Measurements from ENCODE around the gene DIO1. TPM values are rescaled to one million over a fixed set of nuclear protein-coding genes. Genes with fewer than 3 reads are reported as not detected.

DIO1 gene
- total and polyA plus RNA-seq, 2 of the 8 experiments (the other 6 are each of a cell fraction or from before 2014, with no cell fraction given): 0.14 TPM; not detected in 1

- Histone ChIP-seq H2BK20ac (ENCODE audit: low read length) (no peak overlapping the region), H3K79me2 (ENCODE audit: control insufficient read depth in 1 of 2, insufficient read depth in 2 of 2, low read length in 2 of 2) (no peaks in the 10 kb centered on the region), H2BK12ac (ENCODE audit: low read depth, low read length) (no peak overlapping the region), H3K9me3 (ENCODE audit: insufficient read depth in 2 of 2, low read depth in 1 of 2, low read length in 1 of 2) (0 out of 4 replicates have a peak, but pooled peaks cover 0 to under 1% of the 10 kb centered on the region in 2 experiments), H2AK5ac (ENCODE audit: low read depth, low read length) (no peak overlapping the region), H3K23ac (ENCODE audit: insufficient read length) (no peak overlapping the region), H3K9ac (replicated peaks in 1 of 4; ENCODE audit: extremely low read depth in 1 of 4, low read depth in 3 of 4, low read length in 3 of 4) (no peak overlapping the region), H4K91ac (replicated peaks; ENCODE audit: insufficient read length, low read length) (no peak overlapping the region), H3K4me2 (ENCODE audit: insufficient read depth in 1 of 2, low read depth in 2 of 2, low read length in 2 of 2) (no peak overlapping the region), H3K14ac (ENCODE audit: insufficient read length) (no peak overlapping the region), H2BK5ac (ENCODE audit: low read depth, low read length) (no peak overlapping the region), H4K20me1 (replicated peaks in 1 of 2; ENCODE audit: control insufficient read depth in 1 of 2, insufficient read depth in 2 of 2, low read length in 2 of 2) (peaks cover 0 to 2% of the 10 kb centered on the region in 2 experiments), H4K8ac (ENCODE audit: extremely low read depth, insufficient read depth, low read length) (no peak overlapping the region), H2AFZ (ENCODE audit: low read length) (no peak overlapping the region), H3K4me3 (ENCODE audit: extremely low read depth in 1 of 4, insufficient read depth in 2 of 4, low read depth in 3 of 4, low read length in 4 of 4) (no peak overlapping the region), H3K56ac (replicated peaks; ENCODE audit: insufficient read length, low read depth, low read length) (no peak overlapping the region), H3K79me1 (ENCODE audit: low read depth, low read length) (no peaks in the 10 kb centered on the region), H3K4ac (replicated peaks; ENCODE audit: insufficient read length, low read depth, low read length) (no peak overlapping the region), H3K36me3 (ENCODE audit: control insufficient read depth in 2 of 4, insufficient read depth in 4 of 4, low read length in 3 of 4) (peaks cover 0 to 14% (median 2%) of the 10 kb centered on the region in 4 experiments; a peak in 4 of 8 replicates), H3K27ac (ENCODE audit: low read depth, low read length) (no peak overlapping the region), H2BK15ac (ENCODE audit: low read length) (no peak overlapping the region), H4K5ac (ENCODE audit: insufficient read length, low read depth, low read length) (no peak overlapping the region), H2BK120ac (replicated peaks; ENCODE audit: low read depth, low read length) (no peak overlapping the region), H3K18ac (ENCODE audit: extremely low read depth, low read length) (no peak overlapping the region), H3K4me1 (replicated peaks in 1 of 4; ENCODE audit: control insufficient read depth in 3 of 4, insufficient read depth in 4 of 4, low read length in 3 of 4) (no peaks in the 10 kb centered on the region), H3K23me2 (ENCODE audit: low read depth, low read length) (0 out of 2 replicates have a peak, but pooled peaks cover 2% of the 10 kb centered on the region), H3K27me3 (replicated peaks in 1 of 4; ENCODE audit: control insufficient read depth in 3 of 4, extremely low read depth in 1 of 4, insufficient read depth in 3 of 4, low read length in 3 of 4) (no peaks in the 10 kb centered on the region)
- CTCF ChIA-PET (ENCODE audit: partially characterized antibody): interaction anchor here (0.6 to 2.0 kb wide), 3 partner anchors 10 to 120 kb away, joined by 3 to 4 read pairs (median 4); no protein-coding TSS in a partner anchor
- no peak for DNase-seq (ENCODE audit: low read depth in 1 of 2, low spot score in 2 of 2)
- POLR2A ChIA-PET (ENCODE audit: partially characterized antibody): no interaction called here
- FAIRE-seq: no peak
- TF ChIP-seq CBX8 (IDR thresholded peaks at IDR 0.05; ENCODE audit: borderline replicate concordance, low read depth, low read length) (no peak), SIN3A (conservative IDR thresholded peaks at IDR 0.05 in 1 of 2, IDR thresholded peaks at IDR 0.05 in 1 of 2; ENCODE audit: low read depth in 1 of 2, low read length in 2 of 2) (no peak), SAP30 (IDR thresholded peaks at IDR 0.05; ENCODE audit: insufficient read depth, insufficient replicate concordance, low read length) (no peak), SRF (IDR thresholded peaks at IDR 0.05; ENCODE audit: low read depth, low read length) (no peak), KDM5A (IDR thresholded peaks at IDR 0.05; ENCODE audit: low read length) (no peak), BCL11A (IDR thresholded peaks at IDR 0.05; ENCODE audit: low read depth in 2 of 2, low read length in 2 of 2) (no peak)
- WGBS, 2 experiments (ENCODE audit: extremely low coverage in 1 of 2, insufficient coverage in 1 of 2, insufficient read length in 1 of 2, insufficient replicate concordance in 2 of 2, low coverage in 1 of 2, low lambda C conversion rate in 2 of 2, missing lambda C conversion rate in 1 of 2): 86% methylated on average over 2 of the region's 2 CpGs; no CpG with 5 or more reads in 1 of the 2 experiments
These were observed 33.4 kb downstream of the DIO1 start for GRCh38 chr1:53927376-53927881.

Data from H1 (cell line).